HG03025 (cell line): ENCODE data around the gene PRPSAP1.
"Not testable (repeated sequence)": the region's sequence is repeated elsewhere in the genome, so short reads cannot be mapped to it uniquely, and the experiment has no call there.

Experiments used
- ATAC-seq: cut with Tn5 transposase; IDR thresholded peaks from one replicate; pipeline ENCODE4 v1.9.1; 2021; ENCODE audit warnings: mild to moderate bottlenecking, moderate library complexity; ENCODE audit not compliant: unreplicated experiment, low FRiP score

The PRPSAP1 gene

GRCh38 chr17:76268991-76269981 lies 84.4 kb downstream of the PRPSAP1 start:
- no peak for ATAC-seq

DNA sequence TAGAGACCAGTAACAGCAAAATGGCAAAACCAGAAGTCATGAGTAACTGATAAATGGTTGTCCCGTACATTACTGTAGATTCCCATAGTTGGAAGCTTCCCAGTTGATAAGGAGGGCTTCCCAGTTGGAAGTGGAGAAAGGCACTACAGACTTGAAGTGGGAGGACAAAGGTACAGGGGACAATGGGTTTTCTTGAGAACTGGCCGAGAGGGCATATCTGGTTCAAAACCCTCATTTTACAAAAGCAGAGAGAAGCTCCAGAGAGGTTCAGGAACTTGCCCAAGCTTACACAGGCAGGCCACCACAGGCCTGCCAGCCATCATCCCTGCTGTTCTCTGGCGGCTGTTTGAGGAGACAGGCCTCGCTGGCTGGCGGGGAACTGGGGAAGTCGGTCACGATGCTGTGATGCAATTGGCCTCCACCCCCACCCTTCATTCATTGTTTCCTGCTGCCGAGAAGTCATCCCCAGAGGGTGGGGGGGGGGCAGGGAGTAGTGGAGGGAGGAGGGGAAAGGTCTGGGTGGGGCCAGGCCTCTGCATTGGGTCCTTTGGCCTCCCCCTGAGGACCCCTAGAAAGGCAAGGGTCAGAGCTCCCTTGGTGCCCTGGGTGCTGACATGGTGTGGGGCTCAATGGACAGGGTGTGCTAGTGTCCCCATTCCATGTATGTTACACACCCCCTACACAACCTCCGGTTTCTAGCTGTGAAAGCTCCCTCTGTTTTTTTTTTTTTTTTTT lies 85.5 kb downstream of the PRPSAP1 start:
- no peak for ATAC-seq

DNA sequence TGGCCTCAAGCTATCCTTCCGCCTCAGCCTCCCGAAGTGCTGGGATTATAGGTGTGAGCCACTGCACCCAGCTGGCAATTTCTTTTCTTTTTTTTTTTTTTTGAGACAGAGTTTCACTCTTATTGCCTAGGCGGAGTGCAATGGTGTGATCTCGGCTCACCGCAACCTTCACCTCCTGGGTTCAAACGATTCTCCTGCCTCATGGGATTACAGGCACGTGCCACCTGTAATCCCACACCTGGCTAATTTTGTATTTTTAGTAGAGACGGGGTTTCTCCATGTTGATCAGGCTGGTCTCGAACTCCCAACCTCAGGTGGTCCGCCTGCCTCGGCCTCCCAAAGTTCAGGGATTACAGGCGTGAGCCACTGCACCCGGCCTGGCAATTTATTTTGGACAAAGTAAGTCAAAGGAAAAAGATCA lies 86.1 kb downstream of the PRPSAP1 start:
- not testable (repeated sequence) for ATAC-seq

DNA sequence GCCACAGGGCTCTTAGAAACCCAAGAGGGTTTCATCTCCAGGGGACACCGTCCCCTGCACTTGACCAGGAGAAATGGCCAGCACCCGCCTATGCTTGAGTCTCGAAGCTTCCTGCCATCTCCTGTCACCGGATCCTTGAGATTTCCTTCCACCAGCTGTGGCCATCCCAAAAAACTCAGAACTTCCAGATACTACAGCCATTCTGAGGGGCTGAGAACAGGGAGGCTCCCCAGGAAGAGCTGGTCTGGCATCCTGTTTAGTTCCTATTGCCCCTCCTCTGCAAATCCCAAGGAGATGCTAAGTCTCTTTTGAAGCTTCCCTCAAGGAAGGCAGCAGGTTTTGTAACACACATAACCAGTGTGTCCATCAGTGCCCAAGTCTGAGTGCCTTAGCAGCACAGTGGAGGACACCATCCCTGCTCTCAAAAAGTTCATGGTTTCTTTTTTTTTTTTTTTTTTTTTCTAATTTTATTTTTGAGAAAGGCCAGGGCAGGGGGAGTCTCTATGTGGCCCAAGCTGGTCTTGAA lies 86.6 kb downstream of the PRPSAP1 start:
- ATAC-seq = no peak

GRCh38 chr17:76266244-76266938 lies 87.3 kb downstream of the PRPSAP1 start:
- no peak for ATAC-seq

DNA sequence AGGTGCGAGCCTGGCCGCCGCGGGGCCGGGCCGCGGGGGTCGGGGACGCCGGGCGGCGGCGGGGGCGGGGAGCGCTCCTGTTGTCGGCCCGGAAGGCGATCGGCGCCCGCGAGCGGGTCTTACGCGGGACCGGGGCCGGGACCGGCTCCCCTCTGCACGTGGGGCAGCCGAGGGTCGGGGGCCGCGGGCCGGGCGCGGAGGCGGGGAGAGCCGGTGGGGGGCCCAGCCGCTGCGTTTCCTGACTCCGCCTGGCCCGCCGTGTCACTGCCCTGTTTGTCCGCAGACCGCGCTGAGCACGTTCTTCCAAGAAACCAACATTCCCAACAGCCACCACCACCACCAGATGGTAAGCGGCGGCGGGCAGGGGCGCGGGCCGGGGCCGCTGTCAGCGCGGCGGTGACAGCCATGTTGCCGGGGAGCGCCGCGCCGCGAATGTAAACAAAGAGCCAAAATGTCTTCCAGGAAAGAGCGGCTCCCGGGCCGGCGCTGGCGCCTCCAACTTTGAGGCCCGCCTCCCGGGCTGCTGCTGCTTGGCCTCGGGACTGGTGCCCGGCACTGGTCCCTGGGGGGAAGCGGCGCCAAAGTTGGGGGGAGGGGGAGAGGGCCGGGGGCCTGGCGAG lies 88.0 kb downstream of the PRPSAP1 start:
- ATAC-seq = no peak

DNA sequence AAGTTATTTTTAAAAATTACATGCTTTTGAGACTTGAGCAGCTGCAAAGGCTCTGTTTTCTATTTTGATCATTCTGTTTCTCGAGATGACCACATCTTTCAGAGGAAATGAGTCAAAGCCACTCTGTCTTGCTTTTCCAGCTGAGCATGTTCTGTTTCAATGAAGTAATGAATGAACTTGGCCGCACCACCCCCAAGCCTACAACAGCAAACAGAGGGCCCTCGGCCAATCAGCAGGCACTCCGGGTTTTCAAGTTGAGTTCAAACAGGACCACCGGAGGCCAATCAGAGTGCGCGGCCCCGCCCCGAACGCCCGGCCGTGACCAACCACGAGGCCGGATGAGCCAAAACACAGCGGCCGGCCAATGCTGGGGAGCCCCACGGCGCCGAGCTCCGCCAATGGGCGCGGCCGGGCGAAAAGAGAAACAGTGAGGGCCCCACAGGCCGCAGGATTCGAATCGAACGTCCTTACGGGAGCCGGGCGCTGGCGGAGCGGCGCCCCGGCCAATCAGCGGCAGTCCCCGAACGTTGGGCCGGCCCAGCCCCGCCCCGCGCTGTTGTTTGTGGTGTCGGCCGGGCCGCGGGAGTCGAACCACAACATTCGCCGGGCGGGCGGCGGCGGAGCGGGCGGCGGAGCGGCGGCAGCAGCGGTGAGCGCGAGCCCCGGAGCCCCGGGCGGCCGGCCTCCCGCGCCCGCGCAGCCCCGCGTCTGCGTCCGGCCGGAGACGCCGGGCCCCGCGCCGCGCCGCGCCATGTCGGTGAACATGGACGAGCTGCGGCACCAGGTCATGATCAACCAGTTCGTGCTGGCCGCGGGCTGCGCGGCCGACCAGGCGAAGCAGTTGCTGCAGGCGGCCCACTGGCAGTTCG lies 88.7 kb downstream of the PRPSAP1 start, which contains the start of gene UBALD2:
TSS of gene UBALD2 (plus strand) at position 594 of the 869 bp plus-strand sequence. CDS start at position 752, 158 bp downstream.
- ATAC-seq = peak; percentile 70

- no peak for ATAC-seq
Measured at GRCh38 chr17:76264425-76264754, 89.3 kb downstream of the PRPSAP1 start.

- no peak for ATAC-seq
Measured at GRCh38 chr17:76263896-76264295, 89.8 kb downstream of the PRPSAP1 start.

GRCh38 chr17:76262732-76263344 lies 90.9 kb downstream of the PRPSAP1 start:
- no peak for ATAC-seq

DNA sequence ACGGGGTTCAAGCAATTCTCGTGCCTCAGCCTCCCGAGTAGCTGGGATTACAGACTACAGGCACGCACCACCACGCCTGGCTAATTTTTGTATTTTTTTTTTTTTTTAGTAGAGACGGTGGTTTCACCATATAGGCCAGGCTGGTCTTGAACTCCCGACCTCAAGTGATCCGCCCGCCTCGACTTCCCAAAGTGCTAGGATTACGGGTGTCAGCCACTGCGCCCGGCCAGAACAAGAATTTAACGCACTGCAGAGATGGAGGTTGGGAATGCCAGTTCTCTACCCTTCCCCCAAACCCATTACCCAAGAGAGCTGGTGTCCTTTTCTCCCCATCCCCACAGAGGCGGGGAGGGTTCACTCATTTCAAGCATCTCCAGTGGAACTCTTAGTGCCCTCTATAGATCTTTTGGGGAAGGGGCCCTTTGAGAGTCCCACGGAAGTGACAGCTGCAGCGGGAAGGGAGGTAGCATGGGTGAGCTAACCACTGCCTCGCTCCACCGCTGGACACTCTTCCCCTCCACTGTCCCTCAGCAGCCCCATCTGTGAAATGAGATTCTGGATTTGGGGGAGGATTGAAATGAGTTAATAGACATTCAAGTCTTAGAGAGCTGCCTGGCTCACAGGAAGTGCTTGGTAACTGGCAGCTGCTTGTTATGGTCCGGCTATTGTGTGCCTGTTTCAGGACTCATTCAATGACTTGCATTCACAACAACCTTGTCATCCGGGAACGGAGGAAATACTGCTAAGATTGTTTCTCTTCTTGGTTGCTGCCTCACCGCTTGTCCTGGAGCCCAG lies 92.1 kb downstream of the PRPSAP1 start:
- ATAC-seq = no peak

DNA sequence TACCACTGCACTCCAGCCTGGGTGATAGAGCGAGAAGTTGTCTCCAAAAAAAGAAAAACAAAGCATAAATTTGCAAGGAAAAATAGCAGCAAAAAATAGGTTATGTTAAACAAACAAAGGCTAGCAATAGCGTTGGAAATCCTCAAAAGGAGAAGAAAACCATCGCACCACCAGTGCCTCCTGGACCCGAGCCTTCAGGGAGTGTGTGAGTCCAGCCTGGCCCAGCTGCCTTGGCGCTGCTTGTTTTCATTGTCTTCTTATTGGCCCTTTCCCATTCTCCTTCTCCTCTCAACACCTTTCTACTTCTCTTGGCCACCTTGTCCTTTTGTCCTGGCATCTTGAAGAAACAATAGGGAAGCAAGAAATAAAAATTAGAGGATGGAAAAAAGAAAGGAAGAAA lies 93.0 kb downstream of the PRPSAP1 start:
- no peak for ATAC-seq

GRCh38 chr17:76260220-76260619 lies 93.5 kb downstream of the PRPSAP1 start:
- no peak for ATAC-seq
